HG03097 (cell line): Measurements from ENCODE around the gene MRPL14.
"Not testable (repeated sequence)": the region's sequence is repeated elsewhere in the genome, so short reads cannot be mapped to it uniquely, and the experiment has no call there.

Experiments
- ATAC-seq: cut with Tn5 transposase; IDR thresholded peaks from one replicate; pipeline ENCODE4 v1.9.1; 2021; ENCODE audit not compliant: unreplicated experiment, low FRiP score

The MRPL14 gene

GRCh38 chr6:44102527-44102926 lies 24.7 kb downstream of the MRPL14 start:
- ATAC-seq: no peak

DNA sequence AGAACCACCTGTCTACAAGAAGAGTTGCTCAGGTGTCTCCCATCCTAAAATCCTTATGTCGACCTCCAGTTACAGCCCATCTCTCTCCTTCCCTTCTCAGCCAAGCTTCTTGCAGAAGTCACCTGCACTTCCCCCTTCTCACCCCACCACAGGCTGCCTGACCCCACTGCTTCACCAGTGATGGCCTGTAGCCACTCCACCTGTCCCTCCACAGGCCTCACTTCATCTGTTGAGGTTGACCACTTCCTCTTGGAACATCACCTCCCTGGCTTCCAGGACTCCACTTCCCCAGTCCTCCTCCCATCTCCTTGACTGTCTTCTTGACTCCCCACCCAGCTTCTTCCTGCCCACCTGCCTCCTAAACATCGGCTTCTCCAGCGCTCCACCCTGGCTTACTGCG lies 25.4 kb downstream of the MRPL14 start:
- ATAC-seq: no peak

DNA sequence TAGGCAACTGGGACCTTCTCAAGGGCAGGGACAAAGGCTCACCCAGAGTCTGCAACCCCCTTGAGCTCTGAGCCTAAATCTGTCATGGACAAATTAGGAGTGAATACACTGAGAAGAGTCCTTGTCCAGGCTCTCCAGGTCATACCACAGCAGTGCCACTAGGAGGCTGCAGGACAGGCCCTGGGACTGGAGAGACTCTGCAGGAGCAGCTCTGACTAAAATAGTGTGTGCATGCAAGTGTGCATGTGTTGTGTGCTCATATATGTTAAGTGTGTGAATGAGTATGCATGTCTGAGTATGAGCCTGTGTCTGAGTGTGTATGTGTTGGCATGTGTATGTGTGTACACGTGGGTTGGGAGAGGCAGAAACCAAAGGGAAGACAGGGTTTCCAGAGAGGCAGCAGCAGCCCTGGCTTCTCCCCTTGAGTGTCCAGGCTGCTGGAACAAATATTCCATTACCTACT lies 27.1 kb downstream of the MRPL14 start:
- no peak for ATAC-seq

DNA sequence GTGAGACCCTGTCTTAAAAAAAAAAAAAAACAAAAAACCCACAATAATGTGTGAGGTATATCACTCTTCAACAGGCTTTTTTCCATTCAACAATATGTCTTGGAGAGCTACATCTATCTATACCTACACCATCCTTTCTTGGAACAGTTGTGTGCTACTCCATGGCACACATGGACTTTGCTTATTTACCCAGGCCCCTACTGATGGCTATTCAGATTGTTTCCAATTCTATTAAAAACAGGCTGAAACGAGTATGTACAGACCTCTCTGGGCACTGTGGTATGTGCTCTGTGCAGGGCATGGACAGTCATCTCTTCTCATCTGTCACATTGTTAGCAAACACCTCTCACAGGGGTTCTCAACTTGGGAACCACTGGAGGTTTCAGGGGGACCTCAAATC lies 28.1 kb downstream of the MRPL14 start:
- no peak for ATAC-seq

DNA sequence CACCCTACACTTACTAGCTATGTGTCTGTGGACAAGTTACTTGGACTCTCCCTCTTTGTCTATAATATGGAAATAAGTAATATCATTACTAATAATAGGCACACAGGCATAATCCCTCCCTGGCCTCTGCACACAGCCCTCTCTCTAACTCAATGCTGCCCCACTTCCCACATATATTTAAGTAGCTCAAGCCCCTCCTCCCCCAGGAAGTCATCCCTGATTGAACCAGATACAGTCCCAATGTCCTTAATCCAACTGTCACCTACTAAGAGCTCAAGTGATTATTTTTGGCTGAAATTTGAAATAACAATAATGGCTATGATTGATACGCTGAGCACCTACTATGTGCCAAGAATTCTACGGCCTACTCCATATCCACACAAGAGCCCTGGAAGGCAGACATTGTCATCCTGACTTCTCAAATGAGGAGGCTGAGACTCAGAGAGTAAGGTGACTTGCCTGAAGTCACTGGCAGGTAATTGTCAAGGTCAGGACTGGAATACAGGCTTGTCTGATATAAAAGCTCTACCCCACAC lies 29.4 kb downstream of the MRPL14 start:
- no peak for ATAC-seq

DNA sequence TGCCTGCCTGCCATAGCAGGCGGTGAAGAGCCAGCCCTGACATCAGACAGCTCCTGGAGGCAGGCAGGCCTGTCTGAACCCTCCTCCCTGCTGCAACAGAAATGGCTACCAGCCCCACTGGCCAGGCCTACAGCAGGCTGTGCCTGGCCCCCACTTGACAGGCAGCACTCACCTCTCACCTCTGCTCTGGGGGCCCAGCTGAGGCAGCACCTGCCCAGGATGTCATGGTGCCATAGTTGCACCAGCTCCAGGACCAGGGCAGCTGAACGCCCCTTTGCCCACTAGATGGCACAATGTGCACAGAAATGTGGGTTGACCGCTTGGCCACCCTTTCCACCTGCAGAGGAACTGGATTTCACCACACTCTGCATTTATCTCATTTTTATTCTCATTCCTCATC lies 30.6 kb downstream of the MRPL14 start:
- no peak for ATAC-seq

- ATAC-seq: not testable (repeated sequence)
Observed at GRCh38 chr6:44095243-44095623, 32.0 kb downstream of the MRPL14 start.

GRCh38 chr6:44094403-44095242 lies 32.6 kb downstream of the MRPL14 start:
- ATAC-seq: no peak

DNA sequence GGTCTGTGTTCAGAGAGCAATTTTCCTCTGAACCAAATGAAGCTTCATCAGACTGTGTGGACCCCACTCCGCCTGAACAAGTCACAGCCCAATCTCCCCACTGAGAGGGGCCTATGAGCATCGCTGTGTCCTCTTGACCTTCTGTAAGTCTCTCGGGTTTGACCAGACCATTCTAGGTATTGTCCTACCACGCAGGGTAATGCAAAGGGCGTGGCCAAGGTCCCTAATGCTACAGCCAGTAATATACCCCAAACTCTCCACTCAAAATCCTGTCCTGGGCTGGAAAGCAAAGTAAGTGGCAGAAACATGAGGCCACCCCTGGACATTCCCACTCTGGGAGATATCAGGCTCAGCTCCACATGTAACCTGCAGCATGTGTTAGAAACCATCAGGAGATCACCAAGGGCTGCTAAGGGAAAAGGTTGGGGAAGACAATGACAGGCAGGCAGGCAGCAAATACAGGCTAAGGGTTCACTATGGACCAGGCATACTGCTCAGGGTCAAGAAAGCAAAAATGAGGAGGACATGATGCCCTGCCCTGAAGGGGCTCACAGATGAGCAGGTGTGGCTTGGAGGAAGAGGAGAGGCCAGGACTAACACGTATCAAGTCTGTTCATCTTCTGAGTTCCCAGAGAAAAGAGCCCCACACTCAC lies 33.4 kb downstream of the MRPL14 start:
- no peak for ATAC-seq

- ATAC-seq: no peak
Observed at GRCh38 chr6:44093066-44093465, 34.2 kb downstream of the MRPL14 start.

DNA sequence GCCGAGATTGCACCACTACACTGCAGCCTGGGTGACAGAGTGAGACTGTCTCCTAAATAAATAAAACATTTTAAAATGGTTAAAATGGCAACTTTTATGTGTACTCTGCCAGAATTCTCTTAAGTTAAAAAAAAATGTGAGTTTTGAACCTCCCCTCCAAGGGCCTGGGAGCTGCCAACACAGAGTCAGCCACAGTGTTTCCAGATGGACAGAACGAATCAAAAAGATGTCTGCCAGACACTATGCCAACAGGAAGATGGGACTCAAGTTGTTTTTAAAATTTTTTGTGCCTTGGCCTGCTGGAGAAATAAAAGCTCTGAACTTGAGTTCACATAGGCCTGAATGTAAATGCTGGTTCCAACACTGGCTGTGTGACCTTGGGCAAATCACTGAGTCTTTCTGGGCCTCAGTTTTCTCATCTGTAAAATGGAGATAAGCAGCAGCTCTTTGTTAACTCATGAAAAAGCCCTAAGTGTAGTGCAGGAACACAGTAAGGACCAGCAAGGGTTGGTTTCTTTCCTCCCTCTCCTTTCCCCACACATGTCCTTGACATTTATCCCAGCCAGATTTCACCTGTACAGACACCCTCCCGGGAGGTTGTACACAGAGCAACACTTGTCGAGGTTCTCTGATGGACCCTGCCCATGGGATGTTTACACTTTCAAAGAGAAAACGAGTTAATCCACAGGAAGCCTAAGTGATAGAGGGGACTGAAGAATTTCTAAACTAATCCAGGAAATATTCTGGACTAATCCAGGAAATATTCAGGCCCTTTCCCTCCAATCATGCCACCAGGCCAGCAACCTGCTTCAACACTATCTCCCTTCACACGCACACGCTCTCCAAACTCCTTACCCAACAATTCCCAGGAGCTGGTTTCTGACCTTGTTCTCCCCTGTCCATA lies 35.0 kb downstream of the MRPL14 start:
- ATAC-seq: no peak

DNA sequence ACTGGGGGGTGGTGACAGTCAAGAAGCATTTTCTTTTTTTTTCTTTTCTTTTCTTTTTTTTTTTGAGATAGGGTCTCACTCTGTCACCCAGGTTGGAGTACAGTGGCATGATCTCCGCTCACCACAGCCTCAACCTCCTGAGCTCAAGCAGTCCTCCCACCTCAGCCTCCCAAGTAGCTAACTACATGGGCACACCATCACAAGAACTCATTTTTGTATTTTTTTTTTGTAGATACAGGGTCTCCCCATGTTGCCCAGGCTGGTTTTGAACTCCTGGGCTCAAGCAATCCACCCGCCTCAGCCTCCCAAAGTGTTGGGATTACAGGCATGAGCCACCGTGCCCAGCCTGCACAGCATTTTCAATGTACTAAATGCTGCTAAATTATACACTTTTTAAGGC lies 35.9 kb downstream of the MRPL14 start:
- not testable (repeated sequence) for ATAC-seq

DNA sequence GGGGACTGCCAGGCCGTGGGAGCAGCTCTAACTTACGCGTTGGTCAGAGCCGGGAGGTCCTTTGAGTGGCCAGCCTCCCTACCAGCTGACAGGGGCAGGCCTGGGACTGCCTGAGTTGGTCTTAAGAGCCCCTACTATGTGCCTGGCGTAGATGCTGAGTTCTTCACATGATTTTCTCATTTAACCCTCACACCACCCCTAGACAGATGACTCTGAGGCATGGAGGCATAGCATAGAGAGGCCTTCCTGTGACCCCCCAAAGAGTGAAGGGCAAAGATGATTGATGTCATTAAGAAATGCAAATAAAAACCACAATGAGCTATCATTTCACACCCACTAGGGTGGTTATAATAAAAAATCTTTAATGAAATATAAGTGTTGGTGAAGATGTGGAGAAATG lies 36.8 kb downstream of the MRPL14 start:
- no peak for ATAC-seq

DNA sequence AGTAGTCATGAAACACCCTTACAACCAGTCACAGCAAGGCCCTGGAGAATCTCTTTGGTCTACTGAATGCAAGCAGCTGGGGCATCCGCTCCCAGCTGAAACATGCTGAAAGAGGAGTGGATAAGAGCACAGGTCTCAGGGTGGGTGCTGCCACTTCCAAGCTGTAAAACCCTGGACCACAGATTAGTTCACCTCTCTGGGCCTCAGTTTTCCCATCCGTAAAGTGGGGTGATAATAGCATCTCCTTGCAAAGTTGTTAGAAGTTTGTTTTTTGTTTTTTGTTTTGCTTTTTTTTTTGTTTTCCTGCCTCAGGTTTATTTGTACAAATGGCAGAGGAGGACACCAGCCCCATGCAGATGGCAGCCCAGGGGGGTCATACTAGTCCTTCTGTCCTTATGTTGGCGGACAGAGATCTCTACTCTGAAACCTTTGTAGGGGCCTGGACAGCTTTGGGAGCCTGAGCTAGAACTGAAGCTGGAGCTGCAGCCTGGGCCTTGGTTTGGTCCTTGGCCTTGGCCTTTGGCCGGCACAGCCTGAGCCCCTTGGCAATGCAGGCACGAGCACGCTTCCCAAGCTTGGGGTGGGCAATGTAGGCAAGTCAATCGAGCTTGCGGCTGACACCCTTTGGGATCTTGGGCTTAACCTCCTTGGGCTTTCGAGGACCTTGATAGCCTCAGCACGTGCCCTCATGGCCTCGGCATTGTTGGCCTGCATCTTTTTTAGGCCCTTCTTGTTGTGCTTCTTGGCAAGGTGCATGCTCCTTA lies 38.2 kb downstream of the MRPL14 start:
- ATAC-seq: no peak

DNA sequence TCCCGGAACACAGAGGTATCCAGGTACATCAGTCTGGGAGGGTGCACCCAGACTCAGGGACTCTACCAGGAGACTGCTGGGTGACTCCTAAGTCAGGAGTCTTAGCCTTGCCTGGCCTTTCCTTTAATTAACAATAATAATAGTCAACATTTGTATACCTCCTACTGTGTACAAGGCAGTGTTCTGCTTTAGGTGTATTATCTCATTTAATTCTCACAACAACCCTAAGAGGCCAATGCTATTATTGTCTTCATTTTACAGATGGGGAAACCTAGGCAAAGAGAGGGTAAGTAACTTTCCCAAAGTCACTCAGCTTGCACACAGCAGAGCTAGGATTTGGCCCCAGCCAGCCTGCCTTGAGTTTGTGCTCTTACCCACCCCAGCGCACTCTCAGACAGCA lies 39.6 kb downstream of the MRPL14 start:
- ATAC-seq: no peak

DNA sequence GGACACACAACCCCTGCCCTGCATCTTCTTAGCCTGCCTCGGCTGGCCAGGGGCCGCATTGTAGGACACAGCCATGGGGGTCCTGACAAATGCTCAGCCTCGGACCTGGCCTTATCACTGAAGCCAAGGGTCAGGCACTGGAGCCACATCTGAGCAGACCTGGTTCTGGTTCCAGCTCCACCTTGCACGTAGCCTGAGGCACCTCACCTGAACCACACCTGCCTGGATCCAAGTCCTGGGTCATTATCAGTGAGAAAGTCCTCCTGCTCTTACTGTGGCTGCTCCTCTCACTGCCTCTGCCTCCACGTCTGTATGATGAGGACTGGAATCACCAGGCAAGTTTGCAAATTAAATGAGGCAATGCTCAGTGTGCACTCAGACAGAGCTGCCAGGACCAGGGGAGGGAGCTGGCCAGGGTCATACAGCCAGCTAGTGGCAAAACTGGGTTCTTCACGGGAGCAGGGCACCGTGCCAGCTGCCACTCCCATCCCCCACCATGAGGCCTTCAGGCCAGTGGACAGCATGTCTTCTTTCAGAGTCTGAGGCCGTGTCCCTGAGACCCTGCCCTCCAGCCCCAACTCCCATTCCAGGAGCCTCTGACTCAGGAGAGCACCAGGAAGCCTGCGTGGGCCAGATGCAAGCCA lies 40.2 kb downstream of the MRPL14 start:
- ATAC-seq: no peak

GRCh38 chr6:44085219-44085618 lies 42.0 kb downstream of the MRPL14 start:
- ATAC-seq: no peak

DNA sequence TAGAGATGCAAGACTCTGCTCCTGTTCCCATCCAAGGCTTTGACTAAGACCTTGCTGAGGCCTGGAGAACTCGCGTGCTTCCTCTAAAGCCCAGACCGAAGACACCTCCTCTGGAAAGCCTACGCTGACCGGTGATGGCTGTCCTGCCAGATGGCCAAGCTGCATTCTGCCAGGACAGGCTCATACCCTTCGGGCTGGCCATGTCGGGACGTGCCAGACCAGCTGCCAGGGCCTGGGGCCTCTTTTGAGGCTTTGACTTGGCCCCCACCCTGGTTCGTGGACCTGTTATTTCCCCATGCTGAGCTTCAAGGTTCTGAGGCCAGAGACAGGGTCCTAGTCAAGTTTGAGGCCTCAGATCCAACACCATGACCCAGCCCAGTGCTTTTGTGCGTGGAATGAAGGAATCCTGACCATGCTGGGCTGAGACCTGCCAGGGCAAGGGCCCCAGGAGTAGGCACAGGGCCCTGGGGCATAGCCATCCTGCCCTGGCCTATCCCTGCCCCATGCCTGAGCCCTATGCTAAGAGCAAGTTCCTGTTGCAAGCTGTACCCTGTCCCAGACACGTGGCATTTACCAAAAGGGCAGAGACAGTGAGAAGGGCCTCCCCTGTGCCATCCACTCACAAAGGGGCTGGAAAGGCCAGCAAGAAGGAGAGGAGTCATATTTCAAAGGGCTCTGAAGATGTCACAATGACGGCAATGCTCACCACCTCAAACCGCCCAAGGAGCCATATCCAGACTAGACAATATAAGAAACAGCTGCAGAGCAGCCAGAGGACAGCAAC lies 42.8 kb downstream of the MRPL14 start:
- ATAC-seq: no peak

DNA sequence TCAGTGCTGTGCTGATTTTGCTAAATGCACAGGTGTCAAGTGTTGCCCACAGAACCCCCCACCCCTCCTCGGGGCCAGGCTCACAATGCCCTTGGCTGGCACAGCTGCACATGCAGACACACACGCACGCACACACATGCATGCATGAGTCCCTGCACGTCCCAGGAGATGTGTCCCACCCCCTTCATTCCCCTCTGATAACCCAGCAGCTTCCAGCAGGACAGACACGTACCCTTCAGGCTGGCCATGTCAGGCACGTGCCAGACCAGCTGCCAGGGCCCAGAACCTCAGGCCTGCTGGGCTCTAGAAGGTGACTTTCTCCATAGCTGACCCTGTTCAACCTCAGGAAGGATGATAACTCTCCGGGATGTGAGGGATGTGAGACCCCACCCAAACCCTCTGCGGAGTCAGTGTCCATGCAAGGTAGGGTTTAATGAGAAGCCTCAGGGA lies 44.4 kb downstream of the MRPL14 start:
- ATAC-seq: no peak
